Body of pancreas (tissue), 4 donors: ENCODE data around the gene SCAPER.

Experiments
- CTCF ChIP-seq, 7 experiments: fragments of 450-650 bp in 4 of 7; fragments of 200-600 bp in 3 of 7; sonication (generic) in 3 of 7; IDR thresholded peaks; one replicate each; pipeline ENCODE4 v1.5.1; 2016 to 2019; ENCODE audit warnings: antibody characterized with exemption in 7 of 7
- POLR2A ChIP-seq, 3 donors: fragments of 450-650 bp; IDR thresholded peaks; one replicate each; pipeline ENCODE4 v1.6.1; 2016; ENCODE audit warnings: antibody characterized with exemption in 3 of 3, mild to moderate bottlenecking in 2 of 3

- no peak for TF ChIP-seq CTCF (IDR thresholded peaks at IDR 0.05)
- no peak for TF ChIP-seq POLR2A (IDR thresholded peaks at IDR 0.05)
Measured at GRCh38 chr15:76553564-76553963, 351.6 kb downstream of the SCAPER start.
